K562 (cell line): Measurements from ENCODE around the gene ALKBH4. TPM values are rescaled to one million over a fixed set of nuclear protein-coding genes. Genes with fewer than 3 reads are reported as not detected.
A peak's percentile ranks its signal among the peaks of the same experiment; 100 is the strongest.

Experiments used
- ATAC-seq: fragments of 200-7000 bp; cut with Tn5 transposase; 3 replicates; pipeline ENCODE4 v1.9.1; 2020; ENCODE audit warnings: moderate library complexity
- BruUV-seq: library from RNA; stranded (reverse); fragments of 400-500 nt; replicated peaks from 2 replicates; lab custom pipeline; 2021; lab: Mats Ljungman, UMichigan
- CTCF ChIA-PET: fragments of 300-600 bp; formaldehyde crosslinking; extraction: SDS; loops from one replicate; lab custom pipeline; 2021; ENCODE audit warnings: low intra/inter-chr PET ratio; lab: Yijun Ruan, JAX
- POLR2A ChIA-PET: fragments of 300-600, 350-650 bp; sonication (Branson Sonifier 250); formaldehyde crosslinking; extraction: SDS; loops from one replicate; lab custom pipeline; 2021; ENCODE audit warnings: antibody characterized with exemption, inconsistent platforms; lab: Yijun Ruan, JAX
- DNase-seq, 4 experiments: peaks; one replicate each; pipeline versions ENCODE4 v3.0.0 to v3.0.0-alpha.2; 2011 to 2018; ENCODE audit warnings: low spot score in 3 of 4, mixed read lengths in 3 of 4; ENCODE audit errors: extremely low read depth in 1 of 4
- FAIRE-seq: peaks from 2 replicates; lab custom pipeline; 2011; peaks lifted over from hg19 to GRCh38; lab: Jason Lieb, UNC
- H2AFZ ChIP-seq: 2 replicates; pipeline ENCODE4 v1.6.0; 2011; ENCODE audit warnings: low read depth, low read length, control low read depth, inconsistent platforms
- H3K27ac ChIP-seq: fragments of 200-600 bp; 3 replicates; pipeline ENCODE4 v1.8.0; 2011; ENCODE audit warnings: low read depth, mild to moderate bottlenecking, control low read depth, inconsistent platforms, low read length, moderate library complexity, mixed read lengths; ENCODE audit errors: extremely low read depth
- H3K27me3 ChIP-seq, 2 experiments: fragments of 300-600 bp in 1 of 2; 2 replicates in 1 of 2; 3 replicates in 1 of 2; pipeline versions ENCODE4 v1.6.0 to v1.8.0; 2011; ENCODE audit warnings: inconsistent platforms in 2 of 2, low read length in 2 of 2, mild to moderate bottlenecking in 1 of 2, mixed read lengths in 1 of 2, moderate library complexity in 1 of 2; ENCODE audit not compliant: control insufficient read depth in 2 of 2, insufficient read depth in 2 of 2
- H3K36me3 ChIP-seq: fragments of 300-600 bp; 3 replicates; pipeline ENCODE4 v1.8.0; 2011; ENCODE audit warnings: mild to moderate bottlenecking, low read length, inconsistent platforms; ENCODE audit not compliant: control insufficient read depth, insufficient read depth
- H3K4me1 ChIP-seq, 2 experiments: fragments of 200-600 bp in 1 of 2; replicated peaks in 1 of 2; 2 replicates in 1 of 2; 3 replicates in 1 of 2; pipeline versions ENCODE4 v1.5.1 to v1.8.0; 2011; ENCODE audit warnings: inconsistent platforms in 2 of 2, low read length in 2 of 2, mild to moderate bottlenecking in 1 of 2, mixed read lengths in 1 of 2, moderate library complexity in 1 of 2; ENCODE audit not compliant: control insufficient read depth in 2 of 2, insufficient read depth in 2 of 2
- H3K4me2 ChIP-seq: 2 replicates; pipeline ENCODE4 v1.6.1; 2011; ENCODE audit warnings: low read length, control low read depth, inconsistent platforms, mixed read lengths; ENCODE audit not compliant: insufficient read depth
- H3K4me3 ChIP-seq: fragments of 200-600 bp; sonication (generic), shearing (Covaris generic); 2 replicates; pipeline ENCODE4 v1.5.1; 2016; ENCODE audit warnings: control low read depth, inconsistent platforms
- H3K79me2 ChIP-seq: fragments of 200-600 bp; 3 replicates; pipeline ENCODE4 v1.8.0; 2011; ENCODE audit warnings: low read length, inconsistent platforms; ENCODE audit not compliant: control insufficient read depth, insufficient read depth
- H3K9ac ChIP-seq, 2 experiments: 2 replicates each; pipeline versions ENCODE4 v1.6.0 to v1.6.1; 2011; ENCODE audit warnings: low read depth in 2 of 2, low read length in 2 of 2, control low read depth in 1 of 2, inconsistent platforms in 1 of 2, mild to moderate bottlenecking in 1 of 2, mixed read lengths in 1 of 2; ENCODE audit not compliant: insufficient read depth in 1 of 2
- H3K9me1 ChIP-seq: one replicate; pipeline ENCODE4 v1.6.0; 2011; ENCODE audit warnings: inconsistent platforms, mild to moderate bottlenecking, low read length, moderate library complexity; ENCODE audit not compliant: control insufficient read depth, insufficient read depth
- H3K9me3 ChIP-seq: replicated peaks from 2 replicates; pipeline ENCODE4 v1.5.1; 2011; ENCODE audit warnings: low read depth, low read length, inconsistent platforms; ENCODE audit not compliant: control insufficient read depth, insufficient read depth
- H4K20me1 ChIP-seq: replicated peaks from 2 replicates; pipeline ENCODE4 v1.6.1; 2011; ENCODE audit warnings: low read length, inconsistent platforms, mixed read lengths; ENCODE audit not compliant: control insufficient read depth, insufficient read depth
- ASH1L ChIP-seq: fragments of 450-650 bp; IDR thresholded peaks from 2 replicates; pipeline ENCODE4 v1.6.1; 2018; ENCODE audit warnings: borderline replicate concordance, mild to moderate bottlenecking, low read depth; ENCODE audit not compliant: partially characterized antibody
- CEBPB ChIP-seq: fragments of 450-650 bp; IDR thresholded peaks from 2 replicates; pipeline ENCODE4 v1.6.1; 2016; ENCODE audit warnings: missing genetic modification characterization, missing compliant biosample characterization
- GATA2 ChIP-seq: sonication (generic); formaldehyde crosslinking; IDR thresholded peaks from 2 replicates; pipeline ENCODE4 v1.4.0; 2020; ENCODE audit warnings: mild to moderate bottlenecking, missing genetic modification reagents
- MAFK ChIP-seq: IDR thresholded peaks from 2 replicates; pipeline ENCODE4 v1.6.1; 2011; ENCODE audit warnings: low read length, improper control_type of control experiment
- POLR2G ChIP-seq: fragments of 200-400 bp; formaldehyde crosslinking; IDR thresholded peaks from 2 replicates; pipeline ENCODE4 v1.6.1; 2017; ENCODE audit warnings: low read depth, mild to moderate bottlenecking, antibody characterized with exemption, low read length, moderate library complexity
- U2AF2 ChIP-seq: fragments of 200-400 bp; formaldehyde crosslinking; optimal IDR thresholded peaks from 2 replicates; pipeline ENCODE3; 2017; ENCODE audit warnings: low read depth, mild to moderate bottlenecking, low read length
- WGBS: fragments of 100-300 bp; shearing (Covaris generic); methylation state at CpG from one replicate; pipeline ENCODE4 v1.1.6; 2016; ENCODE audit warnings: low coverage, mixed read lengths; ENCODE audit not compliant: insufficient coverage; ENCODE audit errors: missing lambda C conversion rate; 5-methylcytosine and 5-hydroxymethylcytosine counted together
- in situ Hi-C: fragments of 300-500 bp; cut with MboI; formaldehyde crosslinking; loops from 4 replicates; pipeline ENCODE4 v1.15.0; 2018; ENCODE audit warnings: inconsistent platforms, mixed read lengths
- intact Hi-C: fragments of 100-400 bp; cut with micrococcal nuclease; formaldehyde crosslinking; loops from 2 replicates; pipeline ENCODE4 v1.14.2; 2022
- polyA plus RNA-seq, 8 experiments: library from polyadenylated mRNA; depleted of rRNA in 4 of 8; stranded (reverse) in 5 of 8; unstranded in 3 of 8; fragments of >200 nt; fragmentation: Nextera tagmentation in 2 of 8; fragmentation: Illumina TruSeq in 1 of 8; extraction: Ambion mirVana in 2 of 8; extraction: Trizol in 1 of 8; gene quantifications; 2 replicates each; pipeline versions ENCODE4 v1.2.1 to v1.2.3, GENCODE V29; 2011 to 2014; ENCODE audit warnings: inconsistent platforms in 1 of 8, missing spikeins in 1 of 8
- total RNA-seq, 7 experiments: library from RNA; depleted of rRNA in 6 of 7; stranded (reverse); fragments of >200 nt in 6 of 7; fragmentation: Illumina TruSeq in 2 of 7; extraction: Trizol in 2 of 7; gene quantifications; 2 replicates each; pipeline versions ENCODE4 v1.2.1 to v1.2.3, GENCODE V29; 2011 to 2021; ENCODE audit warnings: low replicate concordance in 1 of 7

Gene ALKBH4
- total and polyA plus RNA-seq, 9 of the 15 experiments (the other 6 are each of a cell fraction or from before 2014, with no cell fraction given) = 4.6 to 21.4 (median 11.8) TPM

DNA sequence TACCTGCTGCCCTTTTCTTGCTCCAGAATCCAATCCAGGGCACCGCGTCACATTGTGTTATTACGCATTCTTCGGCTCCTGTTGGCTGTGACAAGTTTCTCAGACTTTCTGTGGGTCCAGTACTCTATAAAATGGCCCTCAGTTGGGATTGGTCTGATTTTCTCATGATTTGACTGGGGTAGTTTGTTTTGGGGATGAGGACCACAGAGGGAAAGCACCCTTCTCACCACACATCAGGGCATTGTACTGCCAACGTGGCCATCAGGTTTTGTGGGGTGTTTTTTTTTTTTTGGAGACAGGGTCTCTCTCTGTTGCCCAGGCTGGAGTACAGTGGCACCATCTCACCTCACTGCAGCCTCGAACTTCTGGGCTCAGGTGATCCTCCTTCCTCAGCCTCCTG lies 48.3 kb downstream of the ALKBH4 start:
- TF ChIP-seq GATA2 (0 out of 2 replicates have a peak, but pooled peaks have one; percentile 2), U2AF2 (no peak)
- Histone ChIP-seq H3K9me3 (no peaks in the 10 kb centered on the region), H3K4me1 (peaks cover 22 to 27% of the 10 kb centered on the region in 2 experiments), H3K4me3 (no peak overlapping the region), H3K9ac (no peak overlapping the region), H3K27ac (no peak overlapping the region), H3K27me3 (no peaks in the 10 kb centered on the region), H3K36me3 (peaks cover 80% of the 10 kb centered on the region), H3K9me1 (no peaks in the 10 kb centered on the region), H3K4me2 (no peak overlapping the region), H4K20me1 (peaks cover 9% of the 10 kb centered on the region), H3K79me2 (peaks cover 13% of the 10 kb centered on the region), H2AFZ (no peak overlapping the region)
- CTCF ChIA-PET = no interaction called here
- in situ Hi-C loops = no loop called here
- POLR2A ChIA-PET = no interaction called here
- WGBS = 83% methylated on average over 6 of the region's 6 CpGs
- ATAC-seq (no peak), FAIRE-seq (no peak), DNase-seq (no peak)
- intact Hi-C loops = no loop called here
- BruUV-seq = no TSS peak

DNA sequence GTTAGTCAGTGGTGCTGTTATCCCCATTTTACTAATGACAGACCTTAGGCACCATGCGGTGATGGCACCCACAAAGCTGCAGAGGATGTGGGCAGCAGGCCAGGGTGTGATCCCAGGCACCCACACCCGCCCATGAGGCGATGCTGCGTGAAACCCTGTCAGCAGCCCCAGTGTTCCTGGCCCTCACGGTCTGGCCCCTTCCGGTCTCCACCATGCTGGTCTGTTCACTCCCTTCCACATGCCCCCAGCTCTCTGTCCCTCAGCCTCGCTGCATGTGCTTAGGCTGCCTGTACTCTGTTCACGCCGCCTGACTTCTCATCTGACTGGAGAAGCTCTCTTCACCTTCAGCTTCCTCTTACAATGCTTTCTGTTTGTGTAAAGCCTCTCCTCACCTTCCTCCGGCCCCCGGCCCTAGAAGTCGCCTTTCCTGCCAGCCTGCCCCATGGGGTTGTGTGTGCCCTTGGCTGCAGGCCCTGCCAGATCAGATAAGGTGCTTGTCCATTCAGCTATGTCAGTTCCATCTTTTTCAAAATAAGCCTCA lies 48.9 kb downstream of the ALKBH4 start:
- peak in 1 of 4 experiments; percentile 12 for DNase-seq
- WGBS = 86% methylated on average over 12 of the region's 12 CpGs
- intact Hi-C loops (no loop called here), in situ Hi-C loops (no loop called here)
- peaks cover 83% of the 10 kb centered on the region for H3K36me3 ChIP-seq
- no peak for FAIRE-seq
- peaks cover 13% of the 10 kb centered on the region for H3K79me2 ChIP-seq
- H3K9ac ChIP-seq = peak overlapping the region in 1 of 2 experiments; percentile 45; a peak in 2 of 4 replicates
- no peak overlapping the region for H3K4me3 ChIP-seq
- no peak overlapping the region for H3K4me2 ChIP-seq
- H3K9me3 ChIP-seq = no peaks in the 10 kb centered on the region
- H3K27ac ChIP-seq = no peak overlapping the region
- no peak overlapping the region for H2AFZ ChIP-seq
- peaks cover 15 to 21% of the 10 kb centered on the region in 2 experiments for H3K4me1 ChIP-seq
- ChIA-PET POLR2A (interaction anchor here (0.8 kb wide), 1 partner anchor 33 kb away, joined by 3 read pairs; no protein-coding TSS in a partner anchor), CTCF (interaction anchor here (0.7 kb wide), 1 partner anchor 19 kb away, joined by 3 read pairs; no protein-coding TSS in a partner anchor)
- H3K9me1 ChIP-seq = no peaks in the 10 kb centered on the region
- BruUV-seq = no TSS peak
- ATAC-seq = no peak
- no peaks in the 10 kb centered on the region for H3K27me3 ChIP-seq
- peaks cover 9% of the 10 kb centered on the region for H4K20me1 ChIP-seq
- TF ChIP-seq CEBPB (tag) = no peak
- TF ChIP-seq POLR2G = 0 out of 2 replicates have a peak, but pooled peaks have one; percentile 25
- TF ChIP-seq MAFK = no peak
- TF ChIP-seq ASH1L = no peak
- 0 out of 2 replicates have a peak, but pooled peaks have one; percentile 35 for TF ChIP-seq GATA2
- TF ChIP-seq, all 486 proteins: peak for 2
